COR-L47 (cell line): ENCODE results near the gene ULBP2.
"Not testable (repeated sequence)": the region's sequence is repeated elsewhere in the genome, so short reads cannot be mapped to it uniquely, and the experiment has no call there.

ENCODE experiments used
- DNase-seq: peaks from one replicate; lab custom pipeline; 2025; lab: John Stamatoyannopoulos, UW

The ULBP2 gene

DNA sequence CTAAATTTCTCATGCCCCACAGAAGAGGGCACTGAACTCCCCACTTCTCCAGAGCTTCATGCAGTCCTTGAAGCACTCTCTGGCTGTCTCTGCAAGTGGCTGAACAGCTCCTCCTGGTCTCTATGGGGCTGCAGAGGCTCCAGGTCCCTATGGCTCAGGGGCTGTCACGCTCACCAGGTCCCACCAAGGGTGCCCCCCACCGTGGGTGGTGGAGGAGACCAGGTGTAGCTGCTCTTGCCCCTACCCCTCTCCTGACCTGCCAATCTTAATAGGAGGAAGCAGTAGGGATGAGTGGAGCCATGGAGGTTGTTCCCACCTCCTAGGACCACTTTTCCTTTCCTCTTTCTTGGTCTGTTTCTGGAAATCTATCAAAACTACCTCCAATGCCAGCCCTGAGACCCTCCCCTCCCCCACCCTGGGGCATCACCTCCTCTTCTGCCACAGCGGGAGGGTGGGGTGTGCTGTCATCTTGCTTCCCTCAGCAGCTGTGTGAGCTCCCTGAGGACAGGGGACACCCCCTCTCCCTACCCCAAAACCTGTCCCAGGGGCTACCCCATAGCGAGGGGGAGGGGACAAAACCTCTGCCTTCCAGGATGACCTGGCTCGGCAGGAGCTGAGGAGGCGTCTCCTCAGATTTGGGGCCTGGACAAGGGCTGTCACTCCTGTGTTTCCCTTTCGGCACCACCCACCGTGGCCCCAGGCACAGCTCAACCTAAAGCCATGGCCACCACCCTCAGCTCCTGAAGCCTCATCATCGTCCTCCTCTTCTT is 31.9 kb upstream of the ULBP2 start:
- no peak for DNase-seq

DNA sequence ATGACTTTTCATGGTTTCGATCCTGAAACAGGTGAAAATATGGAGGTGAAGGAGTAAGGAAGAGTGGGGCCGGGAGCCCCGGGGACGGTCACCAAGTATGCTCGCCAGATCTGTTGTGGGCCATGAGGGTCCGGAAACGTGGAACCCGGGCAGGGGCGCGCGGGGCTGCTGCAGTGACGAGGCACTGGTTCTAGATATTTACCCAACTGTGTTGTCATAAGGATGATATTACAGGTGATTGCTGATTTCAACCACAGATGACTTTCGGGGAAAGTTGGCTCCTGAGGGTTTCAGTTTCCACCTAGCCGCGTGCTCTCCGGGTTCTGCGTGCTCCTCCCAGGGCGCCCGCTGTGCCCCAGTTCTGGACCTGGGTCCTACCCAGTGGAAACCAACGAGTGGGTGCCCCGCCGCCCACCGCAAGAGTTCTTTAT is 31.1 kb upstream of the ULBP2 start:
- no peak for DNase-seq

DNA sequence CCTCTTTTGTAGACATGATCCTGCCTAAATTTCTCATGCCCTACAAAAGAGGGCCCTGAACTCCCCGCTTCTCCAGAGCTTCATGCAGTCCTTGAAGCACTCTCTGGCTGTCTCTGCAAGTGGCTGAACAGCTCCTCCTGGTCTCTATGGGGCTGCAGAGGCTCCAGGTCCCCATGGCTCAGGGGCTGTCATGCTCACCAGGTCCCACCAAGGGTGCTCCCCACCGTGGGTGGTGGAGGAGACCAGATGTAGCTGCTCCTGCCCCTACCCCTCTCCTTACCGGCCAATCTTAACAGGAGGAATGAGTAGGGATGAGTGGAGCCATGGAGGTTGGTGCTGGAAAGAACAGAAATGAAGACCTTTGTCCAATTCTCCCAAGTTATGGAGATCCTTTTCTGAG is 29.1 kb upstream of the ULBP2 start:
- DNase-seq: not testable (repeated sequence)

DNA sequence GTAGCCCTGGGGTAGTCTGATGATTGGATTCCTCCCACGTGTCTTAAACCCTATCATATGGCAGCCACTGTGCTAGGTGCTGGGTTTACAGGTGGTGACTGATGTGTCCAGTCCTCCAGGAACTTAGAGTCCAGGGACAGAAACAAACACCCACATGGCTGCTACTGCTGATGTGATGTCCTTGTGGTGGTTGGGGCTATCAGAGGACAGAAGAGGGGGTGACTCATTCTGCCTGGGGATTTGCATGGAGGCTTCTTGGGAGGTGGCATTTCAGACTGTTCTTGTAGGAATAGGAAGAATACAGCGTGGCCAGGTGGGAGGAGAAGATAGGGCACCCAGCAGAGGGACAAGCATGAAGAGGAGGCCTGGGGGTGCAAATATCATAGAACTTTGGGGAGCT is 28.7 kb upstream of the ULBP2 start:
- no peak for DNase-seq

DNA sequence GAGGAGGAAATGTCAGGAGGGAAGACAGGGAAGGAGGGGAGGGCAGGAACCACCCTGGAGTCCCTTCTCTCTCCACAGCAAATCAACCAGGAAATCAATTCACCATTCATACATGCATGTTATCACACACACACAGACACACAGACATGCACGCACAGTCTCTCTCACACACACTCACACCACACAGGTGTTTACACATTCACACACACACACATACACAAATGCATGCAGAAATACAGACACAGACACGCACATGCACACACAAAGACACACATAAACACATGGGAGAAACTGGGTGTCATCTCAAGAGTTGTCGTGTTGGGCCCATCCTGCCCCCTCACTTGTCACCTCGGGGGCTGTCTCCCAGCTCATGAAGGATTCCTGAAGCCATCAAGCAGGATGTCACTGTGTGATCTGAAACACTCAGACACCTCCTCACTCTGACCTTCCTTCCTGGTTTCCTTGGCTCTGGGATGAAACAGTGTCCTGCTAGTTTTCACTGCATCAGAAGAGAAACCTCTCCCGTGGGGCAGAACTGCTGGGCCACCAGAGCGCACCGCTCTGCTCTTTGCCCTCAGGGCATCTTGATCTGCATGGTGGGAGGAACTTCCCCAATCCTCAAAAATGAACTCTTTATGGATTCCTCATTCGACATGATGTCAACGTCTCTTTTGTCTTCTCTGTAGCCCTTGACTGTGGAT is 28.1 kb upstream of the ULBP2 start:
- no peak for DNase-seq

DNA sequence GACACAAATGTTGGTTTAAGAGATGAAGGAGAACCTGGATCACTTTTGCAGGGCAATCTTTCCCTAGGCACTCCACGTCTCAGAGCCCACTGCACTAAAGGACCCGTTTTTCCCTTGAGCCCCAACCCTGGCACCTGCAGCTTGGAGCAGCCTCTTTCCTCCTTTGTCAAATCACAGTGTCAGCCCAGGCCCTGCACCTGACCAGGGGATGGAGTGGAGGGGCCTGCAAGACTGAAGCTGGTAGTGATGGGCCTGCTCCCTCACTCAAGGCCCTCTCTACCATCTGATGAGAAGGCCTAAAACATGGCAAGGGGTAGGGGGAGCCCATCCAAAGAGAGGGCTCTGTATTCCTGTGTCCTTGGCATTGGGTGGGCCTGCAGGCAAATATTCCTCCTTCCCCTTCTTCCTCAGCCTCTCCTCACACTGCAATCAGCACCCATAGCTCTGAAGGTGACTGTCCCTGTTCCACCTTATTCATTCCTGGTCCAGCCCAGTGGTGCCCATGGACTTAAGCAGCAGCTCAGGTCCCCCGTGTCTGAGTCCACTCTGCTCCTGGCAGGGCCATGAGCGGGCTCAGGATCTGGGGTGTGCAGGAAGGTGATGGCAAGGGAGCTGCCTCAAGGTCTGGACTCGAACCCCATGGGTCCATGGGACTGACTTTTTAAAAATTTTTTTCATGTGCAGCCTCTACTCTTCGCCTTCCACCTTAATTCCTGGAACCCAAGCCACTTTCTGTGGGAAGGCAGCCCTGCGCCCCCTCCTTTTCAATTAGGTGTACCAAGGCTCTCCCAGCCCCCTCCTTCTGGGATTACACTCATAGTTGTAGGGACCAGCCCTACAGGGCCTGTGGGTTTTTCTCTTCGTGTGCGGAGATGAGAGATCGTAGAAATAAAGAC is 25.6 kb upstream of the ULBP2 start:
- DNase-seq: no peak

DNA sequence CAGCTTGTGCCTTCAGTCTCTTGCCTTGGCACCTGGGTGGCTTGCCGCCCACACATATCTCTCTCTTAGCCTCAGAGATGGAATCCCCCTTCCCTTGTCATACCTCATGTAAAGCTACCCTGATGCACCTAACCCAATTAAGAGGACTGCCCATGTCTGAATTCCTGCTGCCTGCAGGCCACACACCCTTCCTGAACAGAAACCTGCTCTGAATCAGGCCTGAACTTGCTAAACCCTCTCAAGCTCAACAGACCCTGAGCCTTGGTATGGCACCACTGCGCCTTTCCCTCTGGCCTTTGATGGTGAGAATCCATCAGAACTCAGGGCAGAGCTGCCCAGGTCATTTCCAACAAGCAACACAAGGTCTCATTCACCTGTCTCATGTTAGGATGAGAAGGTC is 24.1 kb upstream of the ULBP2 start:
- no peak for DNase-seq

DNA sequence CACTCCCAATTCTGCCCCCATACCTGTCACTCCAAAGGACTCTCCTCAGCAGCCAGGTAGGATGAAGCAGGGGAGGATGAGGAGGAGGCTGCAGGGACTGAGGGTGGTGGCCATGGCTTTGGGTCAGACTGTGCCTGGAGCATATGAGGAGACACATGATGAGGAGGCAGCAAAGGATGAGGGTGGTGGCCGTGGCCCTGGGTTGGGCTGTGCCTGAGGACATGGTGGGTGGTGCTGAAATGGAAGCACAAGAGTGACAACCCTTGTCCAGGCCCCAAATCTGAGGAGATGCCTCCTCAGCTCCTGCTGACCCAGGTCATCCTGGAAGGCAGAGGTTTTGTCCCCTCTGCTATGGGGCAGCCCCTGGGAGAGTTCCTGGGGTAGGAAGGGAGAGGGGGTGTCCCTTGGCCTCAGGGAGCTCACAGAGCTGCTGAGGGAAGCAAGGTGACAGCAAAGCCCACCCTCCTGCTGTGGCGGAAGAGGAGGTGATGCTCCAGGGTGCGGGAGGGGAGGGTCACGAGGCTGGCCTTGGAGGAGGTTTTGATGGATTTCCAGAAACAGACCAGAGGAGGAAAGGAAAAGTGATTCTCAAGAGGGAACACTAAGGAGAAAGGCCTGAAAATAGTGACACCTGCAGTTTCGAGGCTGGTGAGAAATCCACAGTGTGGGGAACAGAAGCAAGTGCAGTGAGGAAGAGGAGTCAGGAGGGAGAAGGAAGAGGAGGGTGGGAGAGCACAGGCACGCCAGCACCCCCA is 23.5 kb upstream of the ULBP2 start:
- no peak for DNase-seq

DNA sequence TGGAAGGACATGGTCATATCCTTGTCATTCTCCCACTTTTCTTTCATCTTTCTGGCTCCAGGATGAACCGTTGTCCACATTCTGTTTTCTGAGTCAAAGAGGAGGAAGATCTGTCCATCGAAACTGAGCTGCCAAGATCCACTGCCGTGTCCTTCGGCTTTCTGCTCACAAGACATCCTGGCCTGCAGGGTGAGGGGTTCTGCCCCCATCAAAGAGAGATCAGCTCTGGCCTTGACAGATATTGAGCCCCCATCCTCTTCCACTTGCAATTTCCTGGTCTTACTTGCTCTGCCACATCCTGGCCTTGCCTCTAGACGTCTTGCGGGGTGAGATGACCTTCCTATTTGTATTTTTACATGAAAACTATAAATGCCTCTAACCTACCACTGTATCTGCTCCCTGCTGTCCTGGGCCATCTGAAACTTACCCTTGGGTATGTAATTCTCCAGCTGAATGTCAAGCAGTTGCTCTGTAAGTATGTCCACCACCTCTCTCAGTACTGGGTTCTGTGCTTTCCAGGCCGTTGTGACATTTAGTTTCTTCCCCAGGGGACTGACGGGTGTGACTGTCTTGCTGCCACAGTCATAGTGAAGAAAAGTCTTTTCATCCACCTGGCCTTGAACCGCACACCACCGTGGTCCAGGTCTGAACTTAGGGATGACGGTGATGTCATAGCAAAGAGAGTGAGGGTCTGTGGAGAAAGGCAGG is 22.5 kb upstream of the ULBP2 start:
- DNase-seq: not testable (repeated sequence)

DNA sequence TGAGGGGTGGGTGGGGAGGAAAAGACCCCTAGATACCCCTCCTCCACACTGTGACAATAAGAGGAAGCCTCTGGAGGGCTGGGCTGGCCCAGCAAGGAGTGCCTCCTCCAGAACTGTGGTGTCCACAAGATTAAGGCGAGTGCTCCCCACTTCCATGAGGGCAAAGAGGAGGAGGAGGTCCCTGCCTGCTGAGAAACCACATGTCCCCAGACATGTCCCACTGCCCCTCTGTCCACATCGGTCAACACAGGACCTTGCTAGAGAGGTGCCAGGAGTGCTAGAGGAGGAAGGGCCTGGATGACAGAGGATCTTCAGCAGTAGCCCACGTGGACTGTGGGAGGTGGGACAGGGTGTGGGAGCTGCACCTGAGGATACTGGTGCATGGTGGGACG is 22.0 kb upstream of the ULBP2 start:
- DNase-seq: no peak

DNA sequence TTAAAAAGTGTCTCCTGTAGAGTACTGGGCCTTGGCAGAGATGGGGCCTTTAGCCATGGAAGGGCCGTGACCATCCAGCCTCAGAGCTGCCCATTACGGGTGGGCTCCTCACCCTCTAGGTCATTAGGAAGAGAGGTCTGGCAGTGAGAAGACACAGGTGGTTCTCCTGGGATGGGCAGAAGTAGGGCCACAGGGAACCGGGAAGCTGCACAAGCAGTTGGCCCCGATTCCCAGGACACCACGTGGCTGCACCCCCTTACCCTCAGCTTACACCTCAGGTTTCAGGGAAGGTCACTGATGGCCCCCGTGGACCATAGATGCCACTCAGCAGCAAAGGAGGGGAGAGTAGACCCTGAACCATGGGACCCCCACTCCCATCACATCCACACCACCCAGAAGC is 20.5 kb upstream of the ULBP2 start:
- DNase-seq: no peak

DNA sequence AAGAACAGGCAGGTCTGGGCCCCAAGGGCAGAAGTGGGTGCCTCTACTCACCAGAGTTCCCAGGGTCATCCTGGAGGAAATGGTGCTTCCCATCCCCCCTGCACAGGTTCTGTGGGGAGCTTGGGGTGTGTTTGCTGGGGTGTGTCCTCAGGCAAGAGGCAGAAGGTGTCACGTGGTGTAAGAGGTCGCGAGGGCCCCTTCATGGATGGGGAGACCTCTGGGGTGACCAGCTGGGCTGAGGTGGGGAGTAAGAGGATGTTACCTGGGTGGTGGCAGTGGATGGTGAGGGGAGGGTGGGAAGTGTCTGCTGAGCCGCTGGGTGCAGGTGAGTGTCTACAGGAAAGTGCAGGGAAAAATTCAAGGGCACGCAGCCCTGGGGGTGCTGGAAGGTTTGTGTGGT is 19.7 kb upstream of the ULBP2 start:
- DNase-seq: not testable (repeated sequence)

DNA sequence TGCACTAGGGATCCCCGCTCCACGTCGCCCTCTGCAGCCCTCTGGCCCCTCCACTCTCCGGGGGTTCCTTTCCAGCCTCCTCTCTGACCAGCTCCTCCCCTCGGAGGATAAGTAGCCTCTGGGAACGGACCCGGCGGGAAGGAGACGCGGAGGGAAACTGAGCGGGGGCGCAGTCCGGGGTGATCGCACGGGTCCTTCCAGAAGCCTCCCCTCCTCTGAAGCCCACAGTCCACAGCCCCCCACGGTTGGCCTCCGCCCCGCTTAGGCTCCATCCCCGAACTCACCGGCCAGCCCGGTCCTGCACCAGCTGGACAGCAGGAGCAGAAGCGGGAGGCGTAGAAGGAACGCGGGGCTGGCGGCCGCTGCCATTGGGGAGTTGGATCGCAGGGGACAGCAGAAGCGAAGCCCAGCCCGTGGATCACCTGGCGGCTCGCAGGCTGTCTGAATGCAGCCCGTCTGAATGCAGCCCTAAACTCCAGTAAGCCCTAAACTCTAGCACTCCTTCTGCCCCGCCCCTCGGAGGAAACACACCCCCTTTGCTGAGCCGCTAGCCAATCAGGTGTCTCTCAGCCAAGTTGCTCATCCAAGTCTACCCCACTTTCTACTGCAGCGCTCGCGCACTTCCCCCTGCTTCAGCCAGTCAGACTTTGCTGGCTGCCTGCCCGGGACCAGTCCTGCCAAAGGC is 19.0 kb upstream of the ULBP2 start, which contains the start of gene RAET1G:
Gene RAET1G (minus strand): TSS at position 480 of the 685 bp plus-strand sequence. CDS start 111 bp downstream, at position 369.
- DNase-seq: peak; percentile 19

DNA sequence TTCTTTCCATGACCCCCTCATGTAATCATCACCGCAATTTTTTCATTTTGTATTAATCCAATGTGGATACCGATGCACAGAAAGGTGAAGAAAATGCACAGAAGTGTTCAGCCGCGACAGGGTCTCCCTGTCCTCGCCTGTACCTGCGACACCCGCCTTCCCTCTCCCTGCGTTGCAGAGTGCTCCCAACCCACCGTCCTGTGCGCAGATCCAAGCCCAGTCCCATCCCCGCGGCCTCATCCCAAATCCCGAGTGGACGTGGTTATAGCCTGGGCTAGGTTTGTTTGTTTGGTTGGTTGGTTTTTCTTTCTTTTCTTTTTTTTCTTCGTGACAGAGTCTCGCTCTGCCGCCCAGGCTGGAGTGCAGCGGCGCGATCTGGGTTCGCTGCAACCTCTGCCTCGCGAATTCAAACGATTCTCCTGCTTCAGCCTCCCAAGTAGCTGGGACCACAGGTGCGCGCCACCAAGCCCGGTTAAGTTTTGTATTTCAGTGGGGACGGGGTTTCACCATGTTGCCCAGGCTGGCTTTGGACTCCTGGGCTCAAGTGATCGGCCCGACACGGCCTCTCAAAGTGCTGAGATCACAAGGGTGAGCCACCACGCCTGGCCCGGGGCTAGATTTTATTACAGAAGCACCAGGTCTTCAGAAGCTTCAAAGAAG is 18.4 kb upstream of the ULBP2 start:
- no peak for DNase-seq

DNA sequence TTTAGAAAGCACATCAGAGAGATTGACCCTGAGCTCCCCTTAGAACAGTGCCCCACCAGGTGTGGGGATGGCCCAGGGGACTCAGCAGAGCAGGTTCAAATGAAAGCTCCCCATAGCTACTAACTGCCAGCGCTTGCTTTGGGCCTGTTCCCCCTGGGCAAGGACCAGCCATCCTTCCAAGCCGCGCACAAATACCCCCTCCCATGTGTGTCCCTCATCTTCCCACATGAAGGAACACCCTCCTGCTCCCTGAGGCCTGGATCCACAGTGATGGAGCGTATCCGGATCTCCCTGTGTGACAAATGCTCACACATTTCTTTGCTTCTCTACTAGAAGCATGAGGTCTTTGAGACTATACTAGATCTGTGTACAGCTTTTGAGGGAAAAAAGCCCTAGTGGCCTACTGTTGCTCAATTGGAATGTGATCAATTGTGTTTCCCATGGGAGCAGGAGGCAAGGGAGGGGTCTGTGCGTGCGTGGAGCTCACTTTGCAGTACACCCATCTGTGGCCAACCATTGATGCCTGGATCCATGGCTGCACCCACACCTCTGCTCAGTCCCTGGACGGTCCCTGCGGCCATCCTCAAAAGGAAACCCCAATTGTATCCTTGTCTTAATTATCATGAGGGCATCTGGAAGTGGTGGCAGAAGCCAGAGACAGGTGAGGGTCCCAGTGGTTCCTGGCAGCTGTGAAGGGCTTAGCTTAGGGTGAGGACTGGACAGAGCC is 17.4 kb upstream of the ULBP2 start:
- DNase-seq: no peak

DNA sequence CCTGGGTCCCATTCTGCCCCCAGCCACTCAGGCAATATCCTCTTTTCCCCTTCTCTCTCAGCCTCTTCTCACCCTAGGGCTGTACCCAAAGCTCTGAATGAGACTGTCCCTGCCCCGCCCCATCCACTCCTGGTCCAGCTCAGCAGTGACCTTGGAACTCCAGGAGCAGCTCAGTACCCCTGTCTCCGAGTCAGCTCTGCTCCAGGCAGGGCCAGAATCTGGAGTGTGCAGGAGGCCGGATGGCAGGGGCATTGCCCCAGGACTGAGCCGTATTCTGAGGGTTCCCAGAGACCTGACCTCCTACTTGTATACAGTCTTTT is 16.9 kb upstream of the ULBP2 start:
- no peak for DNase-seq

DNA sequence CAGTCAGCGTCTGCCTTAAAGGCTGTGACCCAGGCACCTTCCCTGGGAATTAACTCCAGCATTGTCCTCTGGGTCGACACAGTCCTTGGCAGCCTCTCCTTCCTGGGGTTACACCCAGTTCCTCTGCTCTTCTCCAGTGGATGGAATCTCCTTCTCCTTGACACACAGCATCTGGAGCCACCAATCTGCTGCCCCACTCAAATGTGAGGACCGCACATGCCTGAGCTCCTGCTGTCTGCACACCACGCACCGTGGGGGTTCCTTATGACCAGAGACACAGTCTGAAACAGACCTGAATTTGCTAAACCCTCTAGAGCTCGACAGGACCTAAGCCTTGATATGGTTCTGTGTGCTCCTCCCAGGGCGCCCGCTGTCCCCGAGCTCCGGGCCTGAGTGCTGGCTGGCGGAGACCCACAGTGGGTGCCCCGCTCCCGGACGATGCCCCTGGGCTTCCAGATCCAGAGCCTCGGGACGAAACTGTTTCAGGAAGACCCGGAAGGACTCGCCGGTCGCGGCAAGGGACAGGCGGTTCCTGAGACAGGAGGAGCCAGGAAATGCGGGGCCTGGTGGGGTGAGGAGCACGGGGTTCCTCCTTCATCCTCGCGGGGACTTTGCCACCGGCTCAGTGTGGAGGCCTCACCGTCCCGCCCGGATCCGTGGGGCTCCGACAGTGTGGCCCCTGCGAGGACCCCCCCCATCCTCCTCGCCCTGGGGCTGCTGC is 16.4 kb upstream of the ULBP2 start:
- no peak for DNase-seq

DNA sequence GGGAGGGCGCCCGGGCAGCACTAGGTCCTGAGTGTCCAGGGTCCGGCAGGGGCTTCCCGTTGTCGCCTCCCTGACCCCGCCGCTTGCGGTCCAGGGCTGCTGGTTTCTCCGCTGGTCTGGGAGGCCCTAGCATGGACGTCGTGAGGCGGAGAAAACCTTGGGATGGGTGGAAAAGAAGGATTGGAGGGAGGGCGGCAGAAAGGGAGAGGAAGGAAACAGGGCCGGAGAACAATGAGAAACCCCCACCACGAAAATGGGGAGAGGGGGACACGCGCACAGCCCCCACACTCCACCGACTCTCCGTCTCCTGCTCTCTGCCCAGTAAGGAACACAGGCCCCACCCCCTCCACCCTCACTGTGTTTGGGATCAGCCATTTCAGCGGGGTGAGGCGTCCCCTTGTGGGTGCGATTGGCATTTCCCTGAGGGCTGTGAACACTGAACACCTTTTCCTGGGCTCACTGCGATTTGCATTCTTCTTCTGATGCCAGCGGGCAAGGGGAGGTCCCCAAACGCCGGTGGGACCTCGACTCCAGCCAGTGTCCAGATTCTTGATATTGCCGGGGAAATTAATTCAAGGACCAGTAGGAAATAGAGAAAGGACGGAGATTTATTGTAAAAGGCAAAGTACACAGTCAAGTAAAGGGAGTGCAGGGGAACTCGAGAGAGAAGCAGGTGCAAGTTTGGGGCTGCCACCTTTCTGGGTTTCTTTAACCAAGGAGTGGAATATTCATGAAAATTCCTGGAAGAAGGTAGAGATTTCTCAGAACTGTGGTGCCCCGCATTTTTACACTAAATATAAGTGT is 15.6 kb upstream of the ULBP2 start:
- DNase-seq: peak; percentile 51
